Ureter (tissue), 1 donor: ENCODE data around the gene ACOT6. TPM values are rescaled to one million over a fixed set of nuclear protein-coding genes. Genes with fewer than 3 reads are reported as not detected.
"Not testable (repeated sequence)": the region's sequence is repeated elsewhere in the genome, so short reads cannot be mapped to it uniquely, and the experiment has no call there.

Source experiments
- DNase-seq: peaks from one replicate; pipeline ENCODE4 v3.0.0-alpha.2; 2020; ENCODE audit warnings: low spot score
- total RNA-seq: library from RNA; stranded (reverse); gene quantifications from one replicate; pipeline ENCODE4 v1.2.4, GENCODE V29; 2023
- donor health status: DM: yes; HTN: yes; CAD: no.

Gene ACOT6
- total RNA-seq = not detected

- peak; percentile 82 for DNase-seq
Measured at GRCh38 chr14:73612339-73613045, at the start of gene ACOT6. Gene ACOT6 (plus strand): TSS chr14:73612517. CDS start chr14:73612572, 55 bp downstream.

- not testable (repeated sequence) for DNase-seq
Measured at GRCh38 chr14:73562696-73563095, 49.6 kb upstream of the ACOT6 start.

- DNase-seq = not testable (repeated sequence)
Measured at GRCh38 chr14:73566431-73566830, 45.9 kb upstream of the ACOT6 start.

GRCh38 chr14:73566935-73567334 lies 45.4 kb upstream of the ACOT6 start:
- not testable (repeated sequence) for DNase-seq

- DNase-seq = no peak
Measured at GRCh38 chr14:73567358-73567757, 45.0 kb upstream of the ACOT6 start.

GRCh38 chr14:73567951-73568885 lies 44.1 kb upstream of the ACOT6 start:
- no peak for DNase-seq

GRCh38 chr14:73568886-73569184 lies 43.5 kb upstream of the ACOT6 start:
- DNase-seq = not testable (repeated sequence)

GRCh38 chr14:73569185-73569958 lies 42.9 kb upstream of the ACOT6 start, which contains the start of gene ACOT2:
Gene ACOT2 (plus strand): TSS chr14:73569213. CDS start chr14:73569241, 28 bp downstream.
- DNase-seq = peak; percentile 82

GRCh38 chr14:73570913-73571312 lies 41.4 kb upstream of the ACOT6 start:
- not testable (repeated sequence) for DNase-seq

- DNase-seq = not testable (repeated sequence)
Measured at GRCh38 chr14:73573034-73573433, 39.3 kb upstream of the ACOT6 start.

- DNase-seq = not testable (repeated sequence)
Measured at GRCh38 chr14:73573740-73574139, 38.6 kb upstream of the ACOT6 start.

GRCh38 chr14:73574251-73574650 lies 38.1 kb upstream of the ACOT6 start:
- DNase-seq = not testable (repeated sequence)

GRCh38 chr14:73576391-73576790 lies 35.9 kb upstream of the ACOT6 start:
- no peak for DNase-seq

- DNase-seq = not testable (repeated sequence)
Measured at GRCh38 chr14:73577214-73577613, 35.1 kb upstream of the ACOT6 start.

GRCh38 chr14:73582102-73582979 lies 30.0 kb upstream of the ACOT6 start:
- DNase-seq = not testable (repeated sequence)

GRCh38 chr14:73588695-73589094 lies 23.6 kb upstream of the ACOT6 start:
- no peak for DNase-seq

- DNase-seq = no peak
Measured at GRCh38 chr14:73589116-73589515, 23.2 kb upstream of the ACOT6 start.

- not testable (repeated sequence) for DNase-seq
Measured at GRCh38 chr14:73590673-73591004, 21.7 kb upstream of the ACOT6 start.

GRCh38 chr14:73591690-73592449 lies 20.4 kb upstream of the ACOT6 start, which contains the start of gene ACOT4:
Gene ACOT4 (plus strand): TSS chr14:73591873. CDS start chr14:73591960, 87 bp downstream.
- DNase-seq = no peak

- DNase-seq = no peak
Measured at GRCh38 chr14:73594491-73594890, 17.8 kb upstream of the ACOT6 start.
